Keratinocyte (primary cell): ENCODE results near the gene PMEPA1. TPM values are rescaled to one million over a fixed set of nuclear protein-coding genes. Genes with fewer than 3 reads are reported as not detected.

Source experiments
- DNase-seq: peaks from one replicate; pipeline ENCODE4 v3.0.0-alpha.2; 2011; ENCODE audit warnings: low read depth, missing footprints, low spot score
- FAIRE-seq: peaks from 2 replicates; lab custom pipeline; 2011; peaks lifted over from hg19 to GRCh38; lab: Jason Lieb, UNC
- H2AFZ ChIP-seq: 2 replicates; pipeline ENCODE4 v1.6.0; 2012; ENCODE audit warnings: low read length, control low read depth, inconsistent platforms; ENCODE audit not compliant: control insufficient read depth
- H3K27ac ChIP-seq: 2 replicates; pipeline ENCODE4 v1.5.1; 2011; ENCODE audit warnings: low read length; ENCODE audit not compliant: control insufficient read depth, insufficient read depth
- H3K27me3 ChIP-seq: 3 replicates; pipeline ENCODE4 v1.6.0; 2011; ENCODE audit warnings: low read length; ENCODE audit not compliant: control insufficient read depth, insufficient read depth; ENCODE audit errors: extremely low read depth
- H3K36me3 ChIP-seq, 2 experiments: 2 replicates in 1 of 2; 3 replicates in 1 of 2; pipeline ENCODE4 v1.5.1; 2011; ENCODE audit warnings: low read length in 2 of 2, mild to moderate bottlenecking in 1 of 2; ENCODE audit not compliant: control insufficient read depth in 2 of 2, insufficient read depth in 2 of 2; ENCODE audit errors: extremely low read depth in 1 of 2
- H3K4me1 ChIP-seq: 3 replicates; pipeline ENCODE4 v1.5.1; 2011; ENCODE audit warnings: low read length; ENCODE audit not compliant: control insufficient read depth, insufficient read depth; ENCODE audit errors: extremely low read depth
- H3K4me2 ChIP-seq: 3 replicates; pipeline ENCODE4 v1.6.0; 2011; ENCODE audit warnings: low read depth, low read length; ENCODE audit not compliant: control insufficient read depth, insufficient read depth; ENCODE audit errors: extremely low read depth
- H3K4me3 ChIP-seq, 3 experiments: fragments of 200-600 bp in 1 of 3; sonication (generic) in 1 of 3; 2 replicates in 2 of 3; 3 replicates in 1 of 3; pipeline ENCODE4 v1.5.1; 2011 to 2016; ENCODE audit warnings: low read length in 3 of 3, mild to moderate bottlenecking in 3 of 3, control low read depth in 2 of 3, inconsistent platforms in 1 of 3, low read depth in 1 of 3, mixed read lengths in 1 of 3, mixed run types in 1 of 3, moderate library complexity in 1 of 3; ENCODE audit not compliant: control insufficient read depth in 2 of 3, insufficient read depth in 2 of 3; ENCODE audit errors: extremely low read depth in 1 of 3
- H3K79me2 ChIP-seq: 2 replicates; pipeline ENCODE4 v1.6.0; 2012; ENCODE audit warnings: low read length; ENCODE audit not compliant: control insufficient read depth, insufficient read depth
- H3K9ac ChIP-seq: 3 replicates; pipeline ENCODE4 v1.6.0; 2011; ENCODE audit warnings: low read length; ENCODE audit not compliant: control insufficient read depth, insufficient read depth; ENCODE audit errors: extremely low read depth
- H3K9me1 ChIP-seq: 3 replicates; pipeline ENCODE4 v1.6.0; 2011; ENCODE audit warnings: low read length; ENCODE audit not compliant: control insufficient read depth, insufficient read depth; ENCODE audit errors: extremely low read depth
- H3K9me3 ChIP-seq: 2 replicates; pipeline ENCODE4 v1.5.1; 2012; ENCODE audit warnings: low read depth, low read length; ENCODE audit not compliant: control insufficient read depth
- H4K20me1 ChIP-seq: 3 replicates; pipeline ENCODE4 v1.6.0; 2011; ENCODE audit warnings: low read length; ENCODE audit not compliant: control insufficient read depth, insufficient read depth; ENCODE audit errors: extremely low read depth
- CTCF ChIP-seq, 3 experiments: IDR thresholded peaks in 1 of 3; conservative IDR thresholded peaks in 1 of 3; optimal IDR thresholded peaks in 1 of 3; 2 replicates in 2 of 3; 3 replicates in 1 of 3; pipeline versions ENCODE3 to v1.5.1; 2011; ENCODE audit warnings: low read length in 3 of 3, mild to moderate bottlenecking in 3 of 3, moderate library complexity in 2 of 3, control low read depth in 1 of 3, inconsistent platforms in 1 of 3; ENCODE audit not compliant: insufficient read depth in 2 of 3; ENCODE audit errors: extremely low read depth in 1 of 3
- EZH2 ChIP-seq: IDR thresholded peaks from one replicate; pipeline ENCODE4 v1.6.1; 2012; ENCODE audit warnings: inconsistent platforms, mild to moderate bottlenecking, low read length, moderate library complexity
- dilution Hi-C: fragments of 300-500 bp; cut with MboI; formaldehyde crosslinking; loops from one replicate; pipeline ENCODE4 v1.7.0; 2020; ENCODE audit warnings: low sequenced_read_pairs; ENCODE audit not compliant: extremely low pct_ligation_motif_present
- polyA plus RNA-seq, 5 experiments: library from polyadenylated mRNA; depleted of rRNA in 3 of 5; stranded (reverse) in 3 of 5; stranded (forward) in 1 of 5; unstranded in 1 of 5; fragments of >200 nt; gene quantifications; 1 replicate in 1 of 5; 2 replicates in 3 of 5; 3 replicates in 1 of 5; pipeline versions ENCODE4 v1.2.1 to v1.2.3, GENCODE V29; 2011 to 2012; ENCODE audit warnings: missing spikeins in 2 of 5, low read depth in 1 of 5, low replicate concordance in 1 of 5

PMEPA1 gene
- polyA plus RNA-seq, 1 donor (not counting 4 experiments of a cell fraction or from before 2014, with no cell fraction given), result 29.0 TPM

DNA sequence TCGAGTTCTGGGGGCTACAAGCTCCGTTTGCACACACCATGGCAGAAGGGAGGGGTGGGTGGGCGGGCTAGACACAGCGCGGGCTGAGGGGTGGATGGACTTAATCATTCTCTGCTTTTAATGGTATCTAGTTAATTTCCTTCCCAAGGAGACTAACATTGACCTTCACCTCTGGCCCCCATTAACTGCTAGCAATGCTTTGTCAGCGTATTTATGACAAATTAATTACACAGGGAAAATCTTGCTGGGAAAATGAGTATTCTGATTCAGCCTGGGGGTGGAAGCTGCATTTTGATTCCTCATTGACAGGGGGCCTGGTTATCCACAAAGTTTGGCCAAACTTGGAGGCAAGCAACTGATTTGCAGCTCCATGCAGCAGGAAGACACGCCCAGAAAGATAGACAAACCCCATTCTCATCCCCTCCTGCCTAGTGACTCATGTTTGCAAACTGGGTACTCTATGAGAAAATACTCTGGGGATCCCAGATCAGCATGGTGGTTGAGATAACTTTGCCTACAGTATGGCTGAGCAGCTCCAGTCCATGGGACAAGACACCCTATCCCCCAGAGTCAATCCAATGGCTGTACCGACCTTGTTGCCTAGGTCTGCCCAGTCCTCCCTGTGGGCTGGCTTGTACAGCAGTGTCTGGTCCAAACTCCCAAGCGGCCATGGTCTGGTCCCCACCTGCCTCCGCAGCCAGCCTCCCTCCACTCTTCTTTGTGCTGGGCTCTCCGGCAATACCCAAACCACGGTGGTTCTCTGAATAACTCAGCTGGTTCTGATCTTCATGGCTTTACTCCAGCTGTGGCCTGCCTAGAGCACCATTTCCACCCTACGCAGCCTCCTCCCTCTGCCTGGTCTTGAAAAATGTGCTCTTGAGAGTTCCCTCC is 109.2 kb downstream of the PMEPA1 start:
- Histone ChIP-seq H3K79me2 (no peaks in the 10 kb centered on the region), H4K20me1 (no peaks in the 10 kb centered on the region), H3K4me2 (no peak overlapping the region), H3K4me3 (no peak overlapping the region), H3K9me3 (no peaks in the 10 kb centered on the region), H3K36me3 (no peaks in the 10 kb centered on the region), H3K9ac (no peak overlapping the region), H3K27me3 (peaks cover 17% of the 10 kb centered on the region), H3K4me1 (peaks cover 2% of the 10 kb centered on the region), H3K27ac (no peak overlapping the region), H3K9me1 (no peaks in the 10 kb centered on the region), H2AFZ (no peak overlapping the region)
- TF ChIP-seq CTCF (optimal IDR thresholded peaks at IDR 0.05 in 1 of 3, IDR thresholded peaks at IDR 0.05 in 1 of 3, conservative IDR thresholded peaks at IDR 0.05 in 1 of 3; ENCODE audit: extremely low read depth in 1 of 3, insufficient read depth in 2 of 3, low read length in 3 of 3), result no peak
- TF ChIP-seq EZH2, result no peak
- FAIRE-seq (no peak), DNase-seq (no peak)
- dilution Hi-C loops, result loop anchor here (25.0 kb wide), 1 partner anchor 587 kb away; no protein-coding TSS in a partner anchor

- Histone ChIP-seq H3K4me3 (no peak overlapping the region), H3K4me1 (peaks cover 2% of the 10 kb centered on the region), H3K9me3 (no peaks in the 10 kb centered on the region), H4K20me1 (no peaks in the 10 kb centered on the region), H3K27ac (no peak overlapping the region), H3K9me1 (no peaks in the 10 kb centered on the region), H2AFZ (no peak overlapping the region), H3K79me2 (no peaks in the 10 kb centered on the region), H3K9ac (no peak overlapping the region), H3K36me3 (no peaks in the 10 kb centered on the region), H3K27me3 (peaks cover 26% of the 10 kb centered on the region), H3K4me2 (no peak overlapping the region)
- dilution Hi-C loops, result no loop called here
- FAIRE-seq (no peak), DNase-seq (no peak)
- TF ChIP-seq EZH2 (no peak), CTCF (optimal IDR thresholded peaks at IDR 0.05 in 1 of 3, IDR thresholded peaks at IDR 0.05 in 1 of 3, conservative IDR thresholded peaks at IDR 0.05 in 1 of 3; ENCODE audit: extremely low read depth in 1 of 3, insufficient read depth in 2 of 3, low read length in 3 of 3) (no peak)
Observed at GRCh38 chr20:57598491-57598890, 111.3 kb downstream of the PMEPA1 start.

Other genes starting within 250 kb of the PMEPA1 start
- gene CTCFL, start 184.9 kb downstream of the PMEPA1 start, polyA plus RNA-seq, result not detected in 3 replicates
- not detected in 3 replicates for gene PCK1, start 148.9 kb downstream of the PMEPA1 start, polyA plus RNA-seq
- gene ZBP1, start 89.6 kb downstream of the PMEPA1 start, polyA plus RNA-seq, result 0.08 TPM in 1 of 3 replicates, not detected in the others